Measurements from ENCODE around the gene DMXL2.

Gene DMXL2

DNA sequence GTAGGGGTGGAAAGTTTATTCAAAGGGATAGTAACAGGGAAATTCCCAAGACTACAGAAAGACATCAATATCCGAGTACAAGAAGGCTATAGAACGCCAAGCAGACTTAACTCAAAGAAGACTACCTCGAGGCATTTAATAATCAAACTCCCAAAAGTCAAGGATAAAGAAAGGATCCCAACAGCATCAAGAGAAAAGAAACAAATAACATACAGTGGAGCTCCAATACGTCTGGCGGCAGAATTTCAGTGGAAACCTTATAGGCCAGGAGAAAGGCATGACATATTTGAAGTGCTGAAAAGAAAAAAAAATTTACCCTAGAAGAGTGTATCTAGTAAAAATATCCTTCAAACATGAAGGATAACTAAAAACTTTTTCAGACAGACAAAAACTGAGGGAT, 95.6 kb downstream of the DMXL2 start:
- intact Hi-C loops (cut with DNase I), result no loop called here

DNA sequence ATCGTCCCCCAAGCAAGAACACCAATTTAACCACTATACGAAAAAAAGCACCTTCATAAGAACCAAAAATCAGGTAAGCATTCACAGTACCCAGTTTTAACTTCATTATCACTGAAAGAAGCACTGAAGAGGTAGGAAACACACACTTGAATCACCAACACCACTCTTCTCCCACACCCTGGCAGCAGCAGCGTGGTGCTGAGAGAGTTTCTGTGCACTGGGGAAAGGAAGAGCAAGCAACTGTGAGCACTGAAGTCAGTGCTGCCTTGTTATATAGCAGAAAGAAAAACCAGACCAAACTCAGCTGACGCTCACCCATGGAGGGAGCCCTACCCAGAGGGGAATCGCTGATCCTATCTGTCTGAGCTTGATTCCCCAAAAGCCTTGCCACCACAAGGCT, 98.2 kb downstream of the DMXL2 start:
- intact Hi-C loops (cut with DNase I), result no loop called here
- DNase-seq, result peak in 28 of 42 donors; percentile 5 to 68 (median 29)

More for the DNA sequence above, 95.6 kb downstream of the DMXL2 start:
- no peak for DNase-seq

DNA sequence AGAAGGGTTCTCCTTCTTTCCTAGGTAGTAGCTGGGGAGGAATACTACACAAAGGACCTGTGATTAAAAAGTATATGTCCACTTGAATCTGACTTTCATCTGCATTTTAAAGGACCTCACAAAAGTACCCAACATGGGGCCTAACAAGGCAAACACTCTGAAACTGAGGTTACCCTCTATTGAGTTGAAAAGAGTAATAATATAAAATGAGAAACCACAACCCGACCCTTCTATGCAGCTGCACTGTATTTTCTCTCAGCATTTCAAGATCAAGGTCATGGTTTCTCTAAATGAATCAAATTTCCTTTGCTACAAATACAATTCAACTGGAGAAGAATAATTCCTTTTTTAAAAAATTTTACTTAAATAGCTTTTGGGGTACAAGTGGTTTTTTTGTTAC, 106.3 kb downstream of the DMXL2 start:
- DNase-seq, result no peak
- intact Hi-C loops (cut with DNase I), result no loop called here

DNA sequence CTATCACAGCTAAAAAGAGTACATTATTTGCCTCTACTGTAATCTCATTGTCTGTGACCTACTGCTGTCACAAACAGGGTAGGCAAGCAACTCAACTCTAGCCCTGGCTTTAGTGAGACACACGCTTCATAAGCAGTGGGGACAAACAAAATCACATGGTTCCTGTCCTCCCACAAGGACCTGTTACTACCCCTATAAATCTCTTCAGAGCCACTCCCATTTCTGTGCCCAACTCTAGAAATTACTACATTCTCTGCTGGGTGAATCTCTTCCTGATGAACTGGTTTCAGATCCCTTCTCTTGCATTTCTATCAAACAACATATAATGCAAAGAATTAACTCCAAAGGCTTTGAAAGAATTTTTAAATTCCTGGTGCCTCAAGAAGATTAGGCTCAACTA, 117.3 kb downstream of the DMXL2 start:
- DNase-seq, result peak in 1 of 42 donors; percentile 2
- intact Hi-C loops (cut with DNase I), result no loop called here

DNA sequence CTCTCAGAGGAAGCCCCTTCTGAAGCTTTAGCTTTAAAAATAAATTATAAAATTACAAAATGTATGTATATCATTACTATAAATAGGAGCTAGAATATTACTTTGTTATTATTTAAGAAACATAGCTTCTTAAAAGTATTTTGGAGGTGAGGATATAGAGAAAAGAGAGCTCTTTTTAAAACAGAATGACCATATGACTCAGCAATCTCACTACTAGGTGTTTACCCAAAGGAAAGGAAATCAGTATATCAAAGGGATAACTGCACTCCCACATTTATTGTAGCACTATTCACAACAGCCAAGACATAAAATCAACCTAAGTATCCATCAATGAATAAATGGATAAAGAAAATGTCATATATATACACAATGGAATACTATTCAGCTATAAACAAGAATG, 119.6 kb downstream of the DMXL2 start:
- no peak for DNase-seq
- intact Hi-C loops (cut with DNase I), result no loop called here

DNA sequence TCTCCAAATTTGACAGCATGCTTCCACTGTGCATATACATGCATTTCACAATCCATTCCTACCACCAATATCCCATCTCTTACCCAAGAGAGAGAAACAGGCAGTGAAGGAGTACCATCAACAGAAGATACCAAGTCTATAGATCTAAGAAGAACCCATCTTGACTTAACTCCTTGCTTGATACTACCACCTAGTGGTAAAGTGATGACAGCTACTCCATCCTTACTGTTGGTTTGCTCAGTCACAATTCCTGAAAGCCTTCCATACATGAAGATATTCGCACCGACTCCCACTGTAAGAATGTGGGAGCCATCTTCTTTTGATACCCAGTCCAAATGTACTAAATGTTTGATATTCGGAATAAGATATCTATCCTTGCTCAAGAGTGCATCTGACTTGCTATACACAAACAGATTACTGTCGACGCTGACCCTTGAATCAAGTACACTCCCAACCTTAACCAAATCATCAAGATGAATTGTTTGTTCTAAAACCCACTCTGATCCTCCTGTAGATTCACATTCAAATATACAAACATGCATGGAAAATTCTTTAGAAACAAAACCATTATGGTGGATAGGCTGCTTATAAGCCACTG, 123.1 kb downstream of the DMXL2 start:
- DNase-seq, result peak in 1 of 42 donors; percentile 2
- intact Hi-C loops (cut with DNase I), result no loop called here

DNA sequence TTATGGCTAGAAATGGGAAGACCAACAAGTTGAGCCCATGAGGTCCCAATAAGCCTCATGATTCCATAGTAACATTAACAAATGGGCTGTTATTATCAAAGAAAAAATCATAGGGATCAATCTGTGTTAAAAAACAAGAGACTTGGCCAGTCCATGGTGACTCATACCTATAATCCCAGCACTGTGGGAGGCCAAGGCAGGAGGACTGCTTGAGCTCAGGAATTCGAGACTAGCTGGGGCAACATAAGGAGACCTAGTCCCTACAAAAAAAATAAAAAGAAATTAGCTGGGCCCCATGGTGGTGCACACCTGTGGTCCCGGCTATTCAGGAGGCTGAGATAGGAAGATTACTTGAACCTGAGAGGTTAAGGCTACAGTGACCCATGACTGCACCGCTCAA, 124.8 kb downstream of the DMXL2 start:
- intact Hi-C loops (cut with DNase I), result no loop called here
- DNase-seq, result no peak

DNA sequence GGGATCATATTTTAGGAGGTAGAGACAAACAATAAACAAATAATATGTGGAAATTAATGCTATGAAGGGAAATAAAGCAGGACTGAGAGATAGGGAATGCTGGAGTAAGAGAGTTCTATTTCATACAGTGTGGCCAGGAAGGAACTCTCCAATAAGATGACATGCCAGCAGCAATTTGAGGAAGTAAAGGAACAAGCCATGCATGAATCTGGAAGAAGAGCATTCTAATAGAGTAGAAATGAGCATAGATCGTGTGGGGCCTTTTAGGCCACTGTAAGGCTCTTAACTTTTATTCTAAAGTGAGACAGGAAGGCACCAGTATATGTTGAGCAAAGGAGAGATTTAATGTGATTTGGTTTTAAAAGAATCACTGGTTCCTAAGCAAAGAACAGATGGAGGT, 126.3 kb downstream of the DMXL2 start:
- no peak for DNase-seq
- intact Hi-C loops (cut with DNase I), result no loop called here

DNA sequence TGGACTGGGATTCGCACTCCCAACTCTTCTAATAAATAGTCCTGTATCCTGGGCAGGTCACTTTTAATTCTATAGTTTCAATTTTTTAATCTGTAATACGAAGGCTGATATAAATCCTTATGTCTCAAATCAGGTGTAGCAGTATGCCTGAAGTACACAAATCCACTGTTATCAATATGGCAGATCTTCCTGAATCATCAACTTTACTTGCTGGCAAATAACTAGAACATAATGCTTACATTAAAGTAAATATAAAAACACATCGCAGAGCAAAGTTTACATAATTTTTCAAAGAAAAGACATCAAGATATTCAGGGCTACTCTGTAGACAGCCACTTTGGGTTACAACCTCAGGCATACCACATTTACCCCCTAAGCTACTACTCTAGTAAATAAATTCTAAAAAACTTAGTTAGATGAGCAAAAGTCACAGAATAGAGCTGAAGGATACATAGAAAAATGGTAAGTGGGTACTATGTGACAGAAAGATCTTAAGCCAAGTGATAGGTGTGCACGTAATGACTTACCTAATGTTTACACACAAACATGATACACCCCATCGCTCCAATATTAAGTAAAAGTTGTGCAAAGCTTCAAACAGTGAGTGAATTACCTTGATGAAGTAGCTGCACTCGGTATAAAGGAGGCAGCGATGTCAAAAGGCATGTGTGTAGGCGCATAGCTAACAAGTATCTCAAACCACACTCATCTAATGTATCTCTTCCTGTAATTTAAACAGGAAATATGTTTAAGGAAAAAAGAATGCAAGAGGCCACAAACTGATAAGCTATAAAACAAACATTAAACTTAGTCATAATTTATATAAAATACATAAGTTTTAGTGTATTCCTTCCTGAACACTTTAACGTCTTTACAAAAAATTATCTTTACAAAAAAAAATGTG, 127.9 kb downstream of the DMXL2 start:
- no peak for DNase-seq
- intact Hi-C loops (cut with DNase I), result no loop called here

DNA sequence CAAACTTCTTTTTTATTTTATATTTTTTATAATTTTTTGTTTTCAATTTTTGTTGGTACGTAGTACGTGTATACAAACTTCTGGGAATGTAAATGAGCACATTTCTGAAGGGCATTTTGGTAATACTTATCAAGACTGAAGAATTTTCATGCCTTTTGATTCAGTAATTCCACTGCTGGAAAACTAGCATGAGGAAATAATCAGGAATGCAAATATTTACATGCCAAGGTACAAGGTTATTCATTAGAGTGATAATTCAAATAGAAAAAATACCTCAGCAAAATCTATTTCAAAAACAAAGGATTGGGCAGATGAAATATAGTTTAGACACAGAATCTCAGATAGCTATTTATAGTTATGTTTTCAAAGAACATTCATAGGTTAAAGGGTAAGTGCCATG, 128.7 kb downstream of the DMXL2 start:
- intact Hi-C loops (cut with DNase I), result no loop called here
- no peak for DNase-seq

DNA sequence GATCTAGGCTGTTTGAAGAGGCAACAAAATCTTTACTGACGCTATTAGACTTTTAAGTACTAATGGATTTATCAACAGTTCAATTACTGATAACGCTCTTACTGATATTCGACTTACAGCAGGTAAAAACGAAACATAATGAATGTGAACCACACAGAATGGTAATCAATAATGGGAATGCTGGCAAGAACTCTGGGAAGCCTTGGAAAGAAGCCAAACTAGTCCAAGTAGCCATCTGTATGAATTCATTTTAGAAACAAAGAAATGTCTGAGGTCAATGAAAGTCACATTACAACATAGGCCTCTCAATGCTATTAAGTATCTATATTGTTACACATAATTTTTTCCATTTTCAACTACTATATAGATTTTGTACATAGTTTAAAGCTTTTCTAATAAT, 130.0 kb downstream of the DMXL2 start:
- intact Hi-C loops (cut with DNase I), result no loop called here
- no peak for DNase-seq

DNA sequence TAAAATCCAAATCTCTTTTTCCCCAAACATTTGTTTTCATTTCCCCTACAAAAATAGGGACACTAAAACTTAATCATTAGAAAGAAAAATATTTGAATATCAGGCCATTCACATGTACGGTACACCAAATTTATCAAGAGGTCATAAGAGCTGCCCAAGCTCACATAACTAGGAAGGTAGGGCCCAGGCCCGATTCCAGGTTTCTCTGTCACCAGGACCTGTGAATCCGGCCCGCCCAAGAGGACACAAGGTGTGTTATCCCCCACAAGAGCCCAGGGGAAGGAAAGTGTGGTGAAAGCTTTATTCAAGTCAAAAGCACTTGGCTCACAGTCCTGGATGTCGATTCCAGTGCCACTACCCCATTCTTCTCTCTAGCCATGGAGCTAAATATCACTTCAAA, 130.6 kb downstream of the DMXL2 start:
- DNase-seq, result no peak
- intact Hi-C loops (cut with DNase I), result no loop called here

DNA sequence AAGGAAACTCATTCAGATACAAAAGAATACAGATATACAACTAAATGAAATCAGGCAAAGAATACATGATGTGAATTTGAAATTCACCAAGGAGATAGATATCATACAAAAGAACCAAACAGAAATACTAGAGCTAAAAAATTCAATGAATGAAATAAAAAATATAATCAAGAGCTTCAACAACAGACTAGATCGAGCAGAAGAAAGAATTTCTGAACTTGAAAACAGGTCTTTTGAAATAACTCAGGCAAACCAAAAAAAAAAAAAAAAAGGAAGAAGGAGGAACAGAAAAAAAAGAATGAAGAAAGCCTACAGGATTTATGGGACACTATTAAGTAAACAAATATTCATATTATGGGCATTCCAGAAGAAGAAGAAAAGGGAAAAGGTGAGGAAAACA, 137.8 kb downstream of the DMXL2 start:
- intact Hi-C loops (cut with DNase I), result no loop called here

DNA sequence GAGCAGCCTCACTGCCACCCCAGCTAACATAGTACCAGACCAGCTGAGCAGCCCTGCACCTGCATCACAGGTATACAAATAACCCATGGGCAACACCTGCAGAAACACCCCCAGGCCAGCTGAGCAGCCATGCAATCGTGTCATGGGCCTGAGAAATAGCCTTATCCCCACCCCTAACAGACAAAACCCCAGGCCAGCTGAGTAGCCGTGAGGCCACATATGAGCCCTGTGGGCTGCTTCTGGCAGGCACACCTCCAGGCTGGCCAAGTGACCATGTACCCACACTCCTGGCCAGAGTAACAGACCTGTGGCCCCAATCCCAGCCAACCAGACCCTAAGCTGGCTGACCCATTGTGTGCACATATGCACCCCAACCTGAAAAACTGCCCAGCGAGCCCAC, 138.6 kb downstream of the DMXL2 start:
- intact Hi-C loops (cut with DNase I), result no loop called here
- no peak for DNase-seq

More for the DNA sequence above, 137.8 kb downstream of the DMXL2 start:
- DNase-seq, result no peak

DNA sequence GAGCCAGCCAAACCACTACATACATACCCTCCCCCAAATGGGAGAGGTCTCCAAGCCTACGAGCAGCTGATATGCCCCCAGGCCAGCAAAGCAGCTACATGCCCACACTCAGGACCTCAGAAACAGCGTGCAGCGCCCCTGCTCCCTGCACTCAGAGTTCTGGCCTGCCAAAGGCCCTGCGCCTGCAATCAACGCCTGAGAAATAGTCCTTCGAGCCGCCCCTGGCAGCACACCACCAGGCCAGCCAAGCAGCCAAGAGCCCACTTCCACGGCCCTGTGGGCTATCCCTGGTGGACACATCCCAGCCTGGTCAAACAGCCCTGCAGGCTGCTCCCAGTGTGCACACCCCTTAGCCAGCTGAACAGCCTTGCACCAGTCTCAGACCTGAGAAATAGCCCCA, 139.1 kb downstream of the DMXL2 start:
- intact Hi-C loops (cut with DNase I), result no loop called here

DNA sequence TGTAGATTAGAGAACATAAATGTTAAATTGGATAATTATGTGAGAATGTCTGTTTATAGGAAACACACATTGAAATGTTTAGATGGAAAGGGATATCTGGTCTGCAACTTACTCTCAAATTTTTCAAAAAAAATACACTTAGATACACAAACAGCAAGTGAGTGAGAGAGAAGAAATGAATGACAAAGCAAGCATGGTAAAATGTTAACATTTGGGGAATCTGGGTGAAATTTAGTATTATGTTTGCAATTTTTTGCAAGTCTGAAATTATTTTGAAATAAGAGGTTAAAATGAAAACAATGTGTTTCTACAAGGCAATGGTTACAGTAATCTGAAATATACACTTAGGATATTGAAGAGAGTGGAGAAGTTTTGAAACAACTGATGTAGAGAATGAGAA, 146.8 kb downstream of the DMXL2 start:
- DNase-seq, result no peak
- intact Hi-C loops (cut with DNase I), result no loop called here

More for the DNA sequence above, 139.1 kb downstream of the DMXL2 start:
- no peak for DNase-seq

DNA sequence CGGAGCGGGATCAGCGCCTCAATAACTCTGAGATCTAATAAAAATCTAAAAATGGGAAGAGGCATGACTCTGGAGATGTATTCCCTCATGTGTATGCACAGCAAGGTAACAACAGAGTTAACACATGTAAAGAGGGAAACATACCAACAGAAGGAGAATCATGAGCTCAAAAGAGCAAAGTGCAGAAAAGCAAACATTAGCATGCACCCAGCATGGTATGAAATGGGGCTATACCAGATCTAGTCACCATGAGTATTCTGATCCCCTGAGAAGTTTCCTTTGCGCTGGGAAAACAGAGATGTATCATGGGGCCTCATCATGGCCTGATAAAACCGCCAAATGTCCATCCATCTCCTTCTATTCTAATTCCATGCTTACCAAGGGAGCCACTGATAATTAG, 152.1 kb downstream of the DMXL2 start:
- intact Hi-C loops (cut with DNase I), result no loop called here

DNA sequence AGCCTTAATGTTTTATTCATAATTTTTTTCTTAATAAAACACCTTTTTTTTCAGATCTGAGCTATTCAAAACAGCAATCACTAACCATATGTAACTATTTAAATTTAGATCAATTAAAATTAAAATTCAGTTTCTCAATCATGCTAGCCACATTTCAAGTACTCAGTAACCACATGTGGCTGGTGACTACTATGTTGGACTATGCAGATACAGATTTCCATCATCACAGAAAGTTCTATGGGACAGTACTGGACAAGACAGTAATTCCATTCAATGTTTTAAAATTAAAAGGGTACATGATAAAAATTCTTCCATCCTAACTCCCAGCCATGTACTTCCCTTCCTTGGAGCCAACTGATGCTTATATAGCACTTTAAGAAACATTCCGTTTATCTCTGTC, 161.8 kb downstream of the DMXL2 start:
- no peak for DNase-seq
- intact Hi-C loops (cut with DNase I), result no loop called here

More for the DNA sequence above, 152.1 kb downstream of the DMXL2 start:
- DNase-seq, result no peak

DNA sequence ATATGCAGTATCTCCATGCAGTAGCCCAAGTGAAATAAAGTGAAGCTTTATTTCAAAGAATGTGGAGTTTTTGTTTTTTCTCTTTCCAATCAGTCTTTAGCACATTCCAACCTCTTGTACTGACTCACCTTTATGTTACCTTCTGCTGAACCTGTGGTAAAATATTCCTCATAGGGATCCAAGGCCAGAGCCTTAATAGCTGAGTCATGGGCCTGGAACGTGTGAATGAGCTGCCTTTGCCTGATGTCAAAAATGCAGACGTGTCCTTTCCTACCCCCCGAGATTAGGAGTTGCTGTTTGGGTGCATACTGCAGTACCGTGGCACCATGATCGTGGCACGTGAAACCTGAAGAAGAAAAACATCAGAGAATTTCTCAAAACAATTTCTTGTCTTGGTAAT, 172.6 kb downstream of the DMXL2 start:
- intact Hi-C loops (cut with DNase I), result no loop called here

DNA sequence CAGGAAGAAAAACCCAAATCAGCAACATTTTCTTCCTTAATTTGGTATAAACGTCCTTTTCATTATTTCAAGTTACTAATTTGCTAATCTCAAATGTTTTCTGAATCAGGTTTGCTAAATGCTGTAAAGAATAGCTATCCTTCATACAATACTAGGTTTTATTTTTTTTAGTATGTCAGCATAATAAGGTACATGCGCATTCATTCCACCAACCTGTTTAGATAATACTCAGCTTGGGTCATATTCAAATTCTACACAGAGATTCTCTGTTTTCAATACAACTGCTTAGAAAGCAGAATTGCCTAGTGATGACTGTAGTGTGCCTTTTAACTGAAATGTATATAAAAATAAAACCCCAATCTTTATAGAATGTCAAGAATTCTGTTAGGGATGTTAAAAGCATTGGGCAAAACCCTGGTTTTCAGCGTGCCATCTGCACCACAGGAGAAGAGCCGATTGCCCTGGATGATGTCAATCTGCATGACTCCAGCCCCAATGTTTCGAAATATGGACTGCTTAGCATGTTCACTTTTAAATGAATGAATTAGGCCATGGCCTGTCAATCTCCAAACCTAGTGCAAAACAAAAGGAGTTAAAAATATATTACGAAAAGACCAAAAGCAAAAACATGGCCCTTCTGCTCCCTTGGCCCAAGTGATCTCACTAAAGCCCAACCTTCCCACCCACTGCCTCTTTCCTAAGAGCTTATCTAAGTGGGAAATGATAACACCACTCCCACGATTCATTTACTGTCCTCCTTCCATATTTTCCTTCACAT, 173.8 kb downstream of the DMXL2 start:
- intact Hi-C loops (cut with DNase I), result no loop called here
- no peak for DNase-seq

More for the DNA sequence above, 172.6 kb downstream of the DMXL2 start:
- DNase-seq, result no peak

Data from head of caudate nucleus (tissue), 42 donors.